HK-2 (cell line): ENCODE results near the gene EI24.

Source experiments
- DNase-seq: peaks from one replicate; pipeline ENCODE4 v3.0.0-alpha.2; 2018; ENCODE audit not compliant: unreplicated experiment

Gene EI24

GRCh38 chr11:125627236-125627910 is 58.1 kb downstream of the EI24 start:
- no peak for DNase-seq
